Fibroblast of skin of scalp (primary cell): Measurements from ENCODE around the gene CACNA2D4.

Experiments used
- DNase-seq: peaks from one replicate; pipeline ENCODE4 v3.0.0-alpha.2; 2013

CACNA2D4 gene

GRCh38 chr12:1799051-1799881 is 119.2 kb downstream of the CACNA2D4 start:
- no peak for DNase-seq

DNA sequence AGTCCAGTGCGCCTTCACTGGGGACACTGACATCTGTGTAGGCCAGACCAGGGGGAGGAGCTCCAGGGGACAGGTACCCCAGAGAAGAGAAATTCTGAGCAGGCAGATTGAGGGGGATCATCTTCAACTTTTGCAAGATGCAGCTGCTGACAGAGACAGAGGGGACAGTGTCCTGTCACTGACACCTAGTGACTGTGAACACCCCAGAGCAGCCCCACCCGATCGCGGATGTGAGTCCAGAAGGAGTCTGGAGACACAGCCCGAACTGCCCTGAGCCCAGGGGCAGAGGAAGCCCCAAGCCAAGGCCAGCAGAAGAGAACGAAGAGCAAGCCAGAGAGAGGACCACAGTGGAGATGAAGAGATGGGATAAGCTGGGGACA is 119.8 kb downstream of the CACNA2D4 start:
- DNase-seq: no peak

DNA sequence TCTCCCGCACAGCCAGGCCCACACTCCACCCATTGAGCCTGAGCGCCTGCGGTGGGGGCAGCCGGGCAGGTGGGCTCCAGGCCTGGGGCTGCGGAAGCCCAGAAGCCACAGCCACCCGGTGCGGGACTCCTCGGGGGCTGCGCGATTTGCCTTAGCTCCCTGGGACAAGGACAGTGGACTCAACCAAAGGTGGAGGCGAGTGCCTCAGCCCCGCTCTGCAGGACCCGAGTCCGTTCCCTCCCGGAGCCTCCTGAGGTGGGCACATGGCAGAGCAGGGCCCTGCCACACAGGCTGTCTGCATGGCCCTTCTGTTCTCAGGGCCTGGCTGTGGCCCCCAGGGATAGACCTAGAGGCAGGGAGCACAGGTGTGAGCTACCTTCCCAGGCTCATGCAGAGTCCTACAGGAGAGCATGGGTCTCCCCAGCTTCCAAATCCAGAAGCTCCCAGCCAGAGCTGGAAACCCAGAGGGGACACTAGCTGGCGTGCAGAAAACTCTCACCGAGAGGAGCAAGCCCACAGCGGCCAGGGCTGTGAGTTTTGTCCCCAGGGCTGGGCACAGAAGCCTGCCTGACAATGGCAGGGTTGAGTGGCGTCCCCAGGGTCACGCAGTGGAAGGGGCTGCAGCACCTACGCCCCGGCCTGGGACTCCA is 120.3 kb downstream of the CACNA2D4 start:
- DNase-seq: no peak

DNA sequence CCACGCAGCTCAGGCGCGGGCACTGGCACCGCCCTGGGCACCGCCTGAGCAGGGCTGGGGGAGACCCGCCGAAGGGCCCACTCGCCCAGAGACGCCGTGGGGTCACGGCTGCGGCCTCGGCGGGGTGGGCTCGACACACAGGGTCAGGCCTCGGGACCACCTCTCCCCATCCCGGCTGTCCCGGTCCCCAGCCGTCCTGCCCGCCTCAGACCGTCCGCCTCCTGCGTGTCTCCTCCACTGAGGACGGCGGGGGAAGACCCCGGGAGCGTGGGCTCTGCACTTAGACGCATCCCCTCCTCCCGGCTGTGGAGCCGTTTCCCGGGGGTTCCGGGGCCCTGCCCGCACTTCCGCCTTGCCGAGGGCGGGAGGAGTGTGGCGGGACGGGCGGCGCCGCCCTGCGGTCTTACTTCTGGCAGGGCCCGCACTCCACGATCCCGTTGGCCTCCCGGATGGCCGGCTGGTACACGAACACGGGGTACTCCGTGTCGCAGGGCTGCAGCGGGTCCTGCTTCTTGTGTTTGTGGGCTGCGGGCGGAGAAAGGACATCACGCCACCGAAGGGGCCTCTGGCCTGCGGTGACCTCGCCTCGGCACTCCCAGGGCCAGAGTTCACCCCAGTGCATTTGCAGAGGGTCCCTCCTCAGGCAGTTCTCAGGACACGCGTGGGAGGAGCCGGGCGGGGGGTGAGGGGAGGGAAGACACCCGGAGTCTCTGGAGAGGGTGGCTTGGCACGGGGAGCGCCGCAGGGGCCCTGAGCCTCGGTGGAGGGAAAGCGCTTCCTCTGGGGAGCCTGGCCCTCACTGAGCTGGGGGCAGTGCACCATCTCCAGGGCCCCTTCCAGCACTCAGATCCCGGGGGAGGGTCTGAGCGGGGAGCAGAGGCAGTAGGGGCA is 121.2 kb downstream of the CACNA2D4 start:
- no peak for DNase-seq

DNA sequence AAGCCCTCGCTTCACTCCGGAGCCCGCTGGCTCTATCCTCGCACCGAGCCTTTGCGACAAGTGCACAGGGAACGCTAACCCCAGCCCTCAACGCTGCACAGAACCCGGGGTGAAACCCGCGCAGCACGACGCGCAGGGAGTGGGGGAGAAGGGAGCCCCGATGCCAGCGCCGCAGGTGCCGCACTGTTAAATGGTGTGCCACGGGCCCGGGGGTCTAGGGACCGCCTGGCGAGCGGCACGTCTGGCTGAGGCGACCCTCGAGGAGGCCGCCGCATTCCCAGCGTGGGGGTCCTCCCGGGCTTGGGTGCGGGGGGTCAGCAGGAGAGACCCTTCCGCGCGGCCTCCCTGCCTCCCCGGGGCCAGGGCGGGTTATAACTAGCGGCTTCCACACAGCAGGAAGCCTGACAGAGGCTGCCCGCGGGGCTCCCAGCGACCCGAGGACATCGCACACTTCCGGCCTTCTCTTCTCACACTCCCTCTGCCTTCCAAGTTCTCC is 121.9 kb downstream of the CACNA2D4 start:
- DNase-seq: peak; percentile 26

GRCh38 chr12:1795785-1796514 is 122.5 kb downstream of the CACNA2D4 start:
- DNase-seq: peak; percentile 91

- no peak for DNase-seq
These were observed 123.1 kb downstream of the CACNA2D4 start for GRCh38 chr12:1795221-1795784.

- DNase-seq: no peak
These were observed 123.9 kb downstream of the CACNA2D4 start for GRCh38 chr12:1794440-1795090.

DNA sequence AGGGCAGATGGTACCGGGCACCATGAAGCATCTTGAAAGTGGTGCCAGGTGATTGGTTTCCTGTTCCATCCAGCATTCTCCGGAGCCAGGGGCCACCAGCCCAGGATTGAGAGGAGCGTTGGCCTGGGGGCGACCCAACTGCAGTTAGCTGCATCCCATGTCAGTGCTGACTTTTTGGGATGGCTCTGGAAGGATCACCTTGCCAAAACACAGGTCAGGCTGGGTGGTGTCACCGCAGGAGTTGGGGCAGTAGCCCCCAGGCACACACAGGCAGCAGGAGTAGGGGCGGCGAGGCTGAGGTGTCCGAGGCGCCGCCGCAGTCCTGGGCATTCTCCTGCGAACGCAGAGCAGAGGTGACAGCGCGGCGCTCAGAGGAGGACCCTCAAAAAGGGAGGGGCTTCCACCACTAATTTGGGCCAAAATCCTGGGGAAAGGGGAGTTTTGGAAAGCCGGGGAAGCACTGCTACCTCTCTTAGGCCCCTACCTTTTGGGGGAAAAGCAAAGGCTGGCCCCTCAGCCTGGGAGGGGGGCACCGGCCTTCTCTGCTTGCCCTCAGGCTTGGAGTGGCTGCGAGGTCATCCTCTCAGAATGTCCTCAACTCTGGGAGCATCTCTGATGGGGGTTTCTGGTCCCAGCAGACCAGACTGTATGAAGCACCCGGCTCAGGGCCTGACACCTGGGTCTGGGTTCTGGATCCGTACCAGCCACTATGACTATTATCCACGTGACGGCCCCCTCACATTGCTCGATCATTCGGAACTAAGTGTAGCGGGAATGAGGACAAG is 124.8 kb downstream of the CACNA2D4 start:
- no peak for DNase-seq

GRCh38 chr12:1792406-1792805 is 126.0 kb downstream of the CACNA2D4 start:
- DNase-seq: peak; percentile 17

- peak; percentile 61 for DNase-seq
These were observed 127.2 kb downstream of the CACNA2D4 start for GRCh38 chr12:1791104-1791841.

DNA sequence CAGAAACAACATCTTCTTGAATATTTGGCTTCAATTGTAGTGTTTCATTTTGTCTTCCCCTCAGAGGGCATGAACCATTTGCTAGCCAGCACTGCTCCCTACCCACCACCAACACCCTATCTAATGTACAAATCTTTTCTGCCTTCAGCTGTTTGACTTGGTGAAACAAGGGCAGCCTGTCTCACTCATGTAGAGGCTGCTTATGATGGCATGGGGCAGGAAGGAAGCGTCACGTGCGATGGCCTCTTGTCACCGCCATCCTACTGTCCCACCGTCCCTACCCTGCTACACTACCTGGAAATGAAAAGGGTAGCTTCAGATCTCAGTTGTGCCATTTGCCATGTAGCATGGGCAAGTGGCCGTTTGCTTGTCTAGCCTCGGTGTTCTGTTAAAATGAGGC is 128.0 kb downstream of the CACNA2D4 start:
- no peak for DNase-seq

DNA sequence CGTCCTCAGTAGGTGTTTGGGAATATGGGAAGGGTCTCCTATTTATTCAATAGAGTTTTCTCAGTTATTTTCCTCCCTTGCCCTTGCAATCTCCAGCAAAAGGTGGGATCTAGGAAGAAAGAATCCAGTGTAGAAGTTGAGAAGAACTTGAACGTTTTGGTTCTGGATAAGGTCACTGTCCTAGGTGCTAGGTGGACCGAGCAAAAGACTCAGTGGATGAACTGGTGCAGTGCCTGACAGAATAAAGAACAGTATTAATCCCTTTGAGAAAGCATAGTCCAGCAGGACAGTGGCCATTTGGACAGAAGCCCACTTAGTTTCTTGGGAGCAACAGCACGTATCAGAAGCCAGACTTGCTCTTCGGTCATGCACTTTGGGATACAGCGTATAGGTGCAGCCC is 130.7 kb downstream of the CACNA2D4 start:
- DNase-seq: no peak

DNA sequence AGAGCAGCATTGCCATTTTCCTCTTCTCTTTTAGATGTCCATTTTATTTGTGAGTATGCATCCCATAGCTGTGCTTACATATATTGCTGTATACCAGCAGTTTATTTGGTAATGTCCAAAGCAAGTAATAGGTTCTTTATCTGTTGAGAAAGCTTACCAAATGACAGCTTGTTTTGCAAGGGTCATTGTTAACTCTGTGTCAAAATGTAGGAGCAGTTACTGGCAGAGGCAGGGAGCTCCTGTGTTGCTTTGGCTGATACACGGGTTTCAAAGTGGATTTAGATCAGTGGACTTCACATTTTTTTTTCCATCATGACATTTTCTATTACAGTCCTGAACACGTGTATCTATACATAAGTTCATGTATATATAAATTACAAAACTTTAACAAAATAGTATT is 136.2 kb downstream of the CACNA2D4 start:
- no peak for DNase-seq

DNA sequence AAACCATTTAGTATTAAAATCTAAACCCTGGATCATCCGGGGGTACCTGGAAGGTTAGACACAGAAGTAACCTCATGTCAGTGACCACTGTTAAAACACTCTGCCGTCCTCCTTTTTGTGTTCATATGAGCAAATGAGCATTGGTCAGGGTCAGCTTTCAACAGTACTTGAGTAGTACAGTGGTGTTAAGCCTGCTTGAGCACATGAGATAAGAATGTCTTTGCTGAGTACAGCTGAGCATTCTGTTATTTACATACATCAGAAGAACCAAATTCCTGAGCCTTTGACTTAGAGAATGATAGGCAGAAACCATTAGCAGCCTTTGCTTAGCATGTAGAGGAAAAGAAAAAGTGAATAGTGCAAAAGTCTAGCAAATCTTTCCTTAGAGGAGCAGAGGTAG is 136.7 kb downstream of the CACNA2D4 start:
- DNase-seq: no peak

GRCh38 chr12:1779783-1780182 is 138.7 kb downstream of the CACNA2D4 start:
- peak; percentile 81 for DNase-seq

GRCh38 chr12:1778911-1779310 is 139.5 kb downstream of the CACNA2D4 start:
- no peak for DNase-seq

DNA sequence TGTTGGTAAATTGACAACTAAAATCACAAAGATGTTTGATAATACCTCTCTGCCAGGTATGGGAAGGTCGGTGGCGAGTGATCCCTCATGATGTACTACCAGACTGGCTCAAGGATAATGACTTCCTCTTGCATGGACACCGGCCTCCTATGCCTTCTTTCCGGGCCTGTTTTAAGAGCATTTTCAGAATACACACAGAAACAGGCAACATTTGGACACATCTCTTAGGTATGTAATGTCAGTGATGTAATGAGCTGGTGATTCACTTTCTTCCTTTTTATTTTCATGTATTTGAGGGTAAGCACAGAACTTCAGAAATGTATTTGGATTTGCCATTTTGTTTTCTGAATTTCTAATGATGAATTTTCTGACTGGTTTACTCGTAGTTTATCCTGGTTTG is 140.7 kb downstream of the CACNA2D4 start:
- DNase-seq: peak; percentile 81

DNA sequence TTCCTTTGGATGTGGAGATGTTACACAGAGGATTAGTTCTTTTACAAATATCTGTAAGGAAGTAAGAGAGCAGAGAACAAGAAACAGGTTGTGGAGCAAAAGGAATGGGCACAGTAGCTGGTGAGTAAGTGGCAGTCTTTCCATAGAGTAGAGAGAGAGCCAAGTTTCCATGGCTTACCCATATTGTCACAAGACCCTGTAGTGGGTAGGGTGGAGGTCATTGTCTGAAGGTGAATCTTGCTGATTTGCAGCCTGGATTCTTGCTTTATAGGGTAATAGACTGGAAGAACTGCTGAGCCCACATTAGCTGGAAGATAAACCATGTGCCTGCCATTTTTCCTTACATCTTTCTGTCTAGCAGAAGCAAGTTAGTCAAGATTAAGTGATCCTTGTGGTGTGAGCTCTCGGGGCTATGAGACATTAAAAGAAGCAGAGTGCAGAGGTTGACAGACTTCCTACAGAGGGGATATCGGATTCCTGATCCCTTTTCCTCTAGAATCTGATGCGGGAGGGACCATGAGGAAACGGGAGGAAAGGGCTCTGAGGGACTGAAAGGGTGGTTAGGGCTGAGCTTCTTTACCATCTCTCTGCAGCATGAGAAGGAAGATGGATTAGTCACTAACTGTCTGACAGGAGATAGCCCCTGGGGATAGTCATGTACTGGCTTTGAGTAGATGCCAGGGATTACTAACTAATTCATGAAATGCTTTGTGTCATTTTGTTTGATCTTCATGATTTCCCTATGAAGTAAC is 142.1 kb downstream of the CACNA2D4 start:
- peak; percentile 91 for DNase-seq
